Neural cell (in vitro differentiated cells): Measurements from ENCODE around the gene GJC3. TPM values are rescaled to one million over a fixed set of nuclear protein-coding genes. Genes with fewer than 3 reads are reported as not detected.

ENCODE experiments used
- H2AFZ ChIP-seq: fragments of 200-600, 300-800 bp; sonication (generic), shearing (Covaris generic); 2 replicates; pipeline ENCODE4 v1.6.0; 2014; ENCODE audit warnings: low read depth, mild to moderate bottlenecking, antibody characterized with exemption, low read length, moderate library complexity
- H3F3A ChIP-seq: fragments of 200-600 bp; shearing (Covaris generic); 2 replicates; pipeline ENCODE4 v1.6.1; 2016; ENCODE audit warnings: mild to moderate bottlenecking, moderate library complexity, mixed read lengths, antibody characterized with exemption, low read length; ENCODE audit not compliant: insufficient read depth, poor library complexity, severe bottlenecking
- H3K27ac ChIP-seq: fragments of 200-600, 300-800 bp; sonication (generic), shearing (Covaris generic); 2 replicates; pipeline ENCODE4 v1.5.1; 2014; ENCODE audit warnings: mild to moderate bottlenecking, low read length, moderate library complexity
- H3K27me3 ChIP-seq: fragments of 300-800, 200-600 bp; sonication (generic), shearing (Covaris generic); 2 replicates; pipeline ENCODE4 v1.6.0; 2014; ENCODE audit warnings: mild to moderate bottlenecking, low read depth, low read length, moderate library complexity; ENCODE audit not compliant: insufficient read depth
- H3K36me3 ChIP-seq: fragments of 300-800, 200-600 bp; sonication (generic), shearing (Covaris generic); 2 replicates; pipeline ENCODE4 v1.5.1; 2014; ENCODE audit warnings: mild to moderate bottlenecking, antibody characterized with exemption, low read length, moderate library complexity; ENCODE audit not compliant: insufficient read depth
- H3K4me2 ChIP-seq: fragments of 300-800, 200-600 bp; sonication (generic), shearing (Covaris generic); 2 replicates; pipeline ENCODE4 v1.6.0; 2014; ENCODE audit warnings: mild to moderate bottlenecking, low read length
- H3K4me3 ChIP-seq: fragments of 300-800, 200-600 bp; sonication (generic), shearing (Covaris generic); 2 replicates; pipeline ENCODE4 v1.5.1; 2014; ENCODE audit warnings: mild to moderate bottlenecking, low read length, moderate library complexity
- H3K79me2 ChIP-seq: fragments of 200-600 bp; shearing (Covaris generic); replicated peaks from 2 replicates; pipeline ENCODE4 v1.6.0; 2014; ENCODE audit warnings: mild to moderate bottlenecking, low read length, moderate library complexity; ENCODE audit not compliant: insufficient read depth
- H3K9ac ChIP-seq: fragments of 300-800, 200-600 bp; sonication (generic), shearing (Covaris generic); 2 replicates; pipeline ENCODE4 v1.6.1; 2016; ENCODE audit warnings: mild to moderate bottlenecking, low read length, mixed read lengths
- H3K9me2 ChIP-seq: fragments of 200-600 bp; shearing (Covaris generic); 2 replicates; pipeline ENCODE4 v1.6.1; 2016; ENCODE audit warnings: mild to moderate bottlenecking, low read length, mixed read lengths; ENCODE audit not compliant: insufficient read depth
- H3K9me3 ChIP-seq: fragments of 200-600, 300-800 bp; sonication (generic), shearing (Covaris generic); 2 replicates; pipeline ENCODE4 v1.6.1; 2016; ENCODE audit warnings: mild to moderate bottlenecking, mixed run types, low read length, moderate library complexity, mixed read lengths
- H4K20me1 ChIP-seq: fragments of 200-600 bp; shearing (Covaris generic); 2 replicates; pipeline ENCODE4 v1.6.1; 2016; ENCODE audit warnings: mild to moderate bottlenecking, mixed run types; ENCODE audit not compliant: insufficient read depth
- CTCF ChIP-seq: fragments of 450-650 bp; IDR thresholded peaks from 2 replicates; pipeline ENCODE4 v1.5.1; 2014; ENCODE audit warnings: antibody characterized with exemption, mild to moderate bottlenecking, moderate library complexity; ENCODE audit not compliant: poor library complexity, severe bottlenecking
- EP300 ChIP-seq: fragments of 450-650 bp; conservative IDR thresholded peaks from 2 replicates; pipeline ENCODE4 v1.6.1; 2014; ENCODE audit warnings: antibody characterized with exemption, mild to moderate bottlenecking, moderate library complexity; ENCODE audit not compliant: poor library complexity, severe bottlenecking
- EZH2 ChIP-seq: fragments of 200-600, 300-800 bp; shearing (Covaris generic), sonication (generic); IDR thresholded peaks from 2 replicates; pipeline ENCODE4 v1.6.1; 2014; ENCODE audit warnings: antibody characterized with exemption, low read length, borderline replicate concordance, mild to moderate bottlenecking; ENCODE audit not compliant: insufficient read depth, poor library complexity, severe bottlenecking
- MXI1 ChIP-seq: fragments of 450-650 bp; conservative IDR thresholded peaks from 2 replicates; pipeline ENCODE4 v1.6.1; 2014; ENCODE audit warnings: antibody characterized with exemption, mild to moderate bottlenecking; ENCODE audit not compliant: poor library complexity, severe bottlenecking
- POLR2AphosphoS5 ChIP-seq: IDR thresholded peaks from 2 replicates; pipeline ENCODE4 v1.6.1; 2012
- RAD21 ChIP-seq: fragments of 450-650 bp; conservative IDR thresholded peaks from 2 replicates; pipeline ENCODE4 v1.6.1; 2014; ENCODE audit warnings: antibody characterized with exemption, mild to moderate bottlenecking, moderate library complexity
- REST ChIP-seq: IDR thresholded peaks from 2 replicates; pipeline ENCODE4 v1.6.1; 2012; ENCODE audit warnings: borderline replicate concordance
- SMC3 ChIP-seq: fragments of 450-650 bp; conservative IDR thresholded peaks from 2 replicates; pipeline ENCODE4 v1.6.1; 2014; ENCODE audit warnings: antibody characterized with exemption, mild to moderate bottlenecking, moderate library complexity; ENCODE audit not compliant: poor library complexity
- TAF1 ChIP-seq: IDR thresholded peaks from 2 replicates; pipeline ENCODE4 v1.6.1; 2012; ENCODE audit warnings: low read depth
- polyA plus RNA-seq: library from polyadenylated mRNA; depleted of rRNA; stranded (reverse); fragments of >200 nt; gene quantifications from 2 replicates; pipeline ENCODE4 v1.2.3, GENCODE V29; 2014

The GJC3 gene
- polyA plus RNA-seq, 1 donor from 2014 or later, result not detected

GRCh38 chr7:99898023-99898357 lies 31.4 kb downstream of the GJC3 start:
- no peak for TF ChIP-seq CTCF
- no peak for TF ChIP-seq EP300
- TF ChIP-seq POLR2AphosphoS5, result no peak
- no peak for TF ChIP-seq SMC3
- TF ChIP-seq TAF1, result no peak
- no peak for TF ChIP-seq REST
- TF ChIP-seq RAD21, result no peak
- TF ChIP-seq EZH2, result no peak
- TF ChIP-seq MXI1, result no peak
- no peak overlapping the region for H3K4me2 ChIP-seq
- H3K36me3 ChIP-seq, result no peaks in the 10 kb centered on the region
- no peak overlapping the region for H2AFZ ChIP-seq
- no peaks in the 10 kb centered on the region for H4K20me1 ChIP-seq
- H3K27me3 ChIP-seq, result no peaks in the 10 kb centered on the region
- H3K9me2 ChIP-seq, result no peaks in the 10 kb centered on the region
- H3K4me3 ChIP-seq, result no peak overlapping the region
- H3K9ac ChIP-seq, result no peak overlapping the region
- H3K27ac ChIP-seq, result no peak overlapping the region
- no peaks in the 10 kb centered on the region for H3K79me2 ChIP-seq
- H3F3A ChIP-seq, result no peaks in the 10 kb centered on the region
- no peaks in the 10 kb centered on the region for H3K9me3 ChIP-seq

GRCh38 chr7:99897322-99898022 lies 31.9 kb downstream of the GJC3 start:
- Histone ChIP-seq H3K9ac (no peak overlapping the region), H3K4me2 (no peak overlapping the region), H3K27me3 (no peaks in the 10 kb centered on the region), H3K27ac (no peak overlapping the region), H3K9me2 (no peaks in the 10 kb centered on the region), H3K79me2 (no peaks in the 10 kb centered on the region), H3K36me3 (no peaks in the 10 kb centered on the region), H3F3A (no peaks in the 10 kb centered on the region), H3K4me3 (no peak overlapping the region), H3K9me3 (no peaks in the 10 kb centered on the region), H4K20me1 (no peaks in the 10 kb centered on the region), H2AFZ (no peak overlapping the region)
- no peak for TF ChIP-seq EP300
- TF ChIP-seq RAD21, result no peak
